Neural progenitor cell (in vitro differentiated cells): ENCODE data around the gene NAT10. TPM values are rescaled to one million over a fixed set of nuclear protein-coding genes. Genes with fewer than 3 reads are reported as not detected.

Experiments
- DNase-seq: peaks from one replicate; pipeline ENCODE4 v3.0.0-alpha.2; 2016; ENCODE audit warnings: low spot score
- H2AFZ ChIP-seq: fragments of 200-600 bp; sonication (generic); replicated peaks from 2 replicates; pipeline ENCODE4 v1.6.1; 2016; ENCODE audit warnings: antibody characterized with exemption
- H3F3A ChIP-seq: fragments of 200-600 bp; sonication (generic); 2 replicates; pipeline ENCODE4 v1.6.1; 2016; ENCODE audit warnings: antibody characterized with exemption, low read depth
- H3K27ac ChIP-seq: fragments of 200-600 bp; sonication (generic); 2 replicates; pipeline ENCODE4 v1.5.1; 2016; ENCODE audit warnings: mild to moderate bottlenecking
- H3K27me3 ChIP-seq: fragments of 200-600 bp; sonication (generic); 2 replicates; pipeline ENCODE4 v1.6.1; 2016; ENCODE audit warnings: mild to moderate bottlenecking, moderate library complexity
- H3K36me3 ChIP-seq: fragments of 200-600 bp; sonication (generic); 2 replicates; pipeline ENCODE4 v1.5.1; 2016
- H3K4me1 ChIP-seq: fragments of 200-600 bp; sonication (generic); 2 replicates; pipeline ENCODE4 v1.6.1; 2016; ENCODE audit warnings: mixed run types
- H3K4me2 ChIP-seq: fragments of 200-600 bp; sonication (generic); 2 replicates; pipeline ENCODE4 v1.6.1; 2016
- H3K4me3 ChIP-seq: fragments of 200-600 bp; sonication (generic); 2 replicates; pipeline ENCODE4 v1.5.1; 2016
- H3K79me2 ChIP-seq: fragments of 200-600 bp; sonication (generic); 2 replicates; pipeline ENCODE4 v1.6.1; 2016; ENCODE audit warnings: low read depth
- H3K9ac ChIP-seq: fragments of 200-600 bp; sonication (generic); 2 replicates; pipeline ENCODE4 v1.6.1; 2016
- H3K9me3 ChIP-seq: fragments of 200-600 bp; sonication (generic); 2 replicates; pipeline ENCODE4 v1.5.1; 2016; ENCODE audit warnings: low read depth
- H4K20me1 ChIP-seq: fragments of 200-600 bp; sonication (generic); 2 replicates; pipeline ENCODE4 v1.6.1; 2016; ENCODE audit warnings: low read depth
- H3K27ac Mint-ChIP-seq: 3 replicates; pipeline ENCODE4 v1.8.0; 2021; ENCODE audit warnings: mixed read lengths
- H3K27me3 Mint-ChIP-seq: 2 replicates; pipeline ENCODE4 v1.8.0; 2022; ENCODE audit warnings: low read depth, mild to moderate bottlenecking, inconsistent platforms, moderate library complexity, mixed read lengths; ENCODE audit not compliant: insufficient read depth
- H3K36me3 Mint-ChIP-seq: 3 replicates; pipeline ENCODE4 v1.8.0; 2021; ENCODE audit warnings: mixed read lengths
- H3K4me1 Mint-ChIP-seq: 3 replicates; pipeline ENCODE4 v1.8.0; 2021; ENCODE audit warnings: mixed read lengths
- H3K4me3 Mint-ChIP-seq: 3 replicates; pipeline ENCODE4 v1.8.0; 2021; ENCODE audit warnings: mild to moderate bottlenecking, moderate library complexity, mixed read lengths
- H3K9me3 Mint-ChIP-seq: 3 replicates; pipeline ENCODE4 v1.8.0; 2020; ENCODE audit warnings: mixed read lengths
- CTCF ChIP-seq: fragments of 200-600 bp; sonication (generic); IDR thresholded peaks from 2 replicates; pipeline ENCODE4 v1.5.1; 2017; ENCODE audit warnings: antibody characterized with exemption, mild to moderate bottlenecking
- EZH2 ChIP-seq: fragments of 200-600 bp; sonication (generic); IDR thresholded peaks from 2 replicates; pipeline ENCODE4 v1.6.1; 2017; ENCODE audit warnings: antibody characterized with exemption, mild to moderate bottlenecking, moderate library complexity
- EZH2phosphoT487 ChIP-seq: fragments of 200-600 bp; sonication (generic); IDR thresholded peaks from 2 replicates; pipeline ENCODE4 v1.6.1; 2017; ENCODE audit warnings: antibody characterized with exemption
- total RNA-seq: library from RNA; depleted of rRNA; stranded (reverse); fragments of >200 nt; gene quantifications from 2 replicates; pipeline ENCODE4 v1.2.3, GENCODE V29; 2015; ENCODE audit warnings: low replicate concordance

Gene NAT10
- total RNA-seq, 1 donor from 2014 or later = 42.9 TPM

DNA sequence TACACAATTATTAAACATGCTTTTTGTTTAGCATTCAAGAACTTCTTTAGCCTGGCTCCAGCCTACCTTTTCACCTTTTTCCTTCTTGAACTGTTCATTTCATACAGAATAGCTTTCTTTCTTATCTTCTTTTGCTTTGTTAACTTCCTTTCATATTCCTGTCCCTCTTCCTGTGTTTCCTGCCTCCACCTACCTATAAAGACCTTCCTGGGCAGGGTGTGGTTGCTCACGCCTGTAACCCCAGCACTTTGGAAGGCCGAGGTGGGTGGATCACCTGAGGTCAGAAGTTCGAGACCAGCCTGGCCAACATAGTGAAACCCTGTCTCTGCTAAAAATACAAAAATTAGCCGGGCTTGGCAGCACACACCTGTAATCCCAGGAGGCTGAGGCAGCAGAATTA lies 31.0 kb upstream of the NAT10 start:
- TF ChIP-seq CTCF = no peak
- Histone ChIP-seq H3K9ac (no peak overlapping the region), H2AFZ (no peak overlapping the region), H3K4me2 (no peak overlapping the region), H3K79me2 (peaks cover 100% of the 10 kb centered on the region), H3K36me3 (peaks cover 58% of the 10 kb centered on the region), H3F3A (peaks cover 16% of the 10 kb centered on the region), H3K27ac (no peak overlapping the region), H4K20me1 (peaks cover 94% of the 10 kb centered on the region), H3K4me3 (no peak overlapping the region), H3K9me3 (no peaks in the 10 kb centered on the region), H3K4me1 (no peaks in the 10 kb centered on the region), H3K27me3 (no peaks in the 10 kb centered on the region)
- no peaks in the 10 kb centered on the region for H3K27me3 Mint-ChIP-seq
- H3K27ac Mint-ChIP-seq = no peak overlapping the region
- H3K4me1 Mint-ChIP-seq = peaks cover 1% of the 10 kb centered on the region
- peaks cover 34% of the 10 kb centered on the region for H3K36me3 Mint-ChIP-seq
- H3K4me3 Mint-ChIP-seq = no peak overlapping the region
- H3K9me3 Mint-ChIP-seq = no peaks in the 10 kb centered on the region
- DNase-seq = no peak

GRCh38 chr11:34075178-34075820 lies 30.1 kb upstream of the NAT10 start:
- H3K27me3 ChIP-seq = no peaks in the 10 kb centered on the region
- TF ChIP-seq EZH2 (no peak), CTCF (no peak), EZH2phosphoT487 (no peak)
- H3K9me3 Mint-ChIP-seq = no peaks in the 10 kb centered on the region
- no peak overlapping the region for H3K9ac ChIP-seq
- no peaks in the 10 kb centered on the region for H3K4me1 ChIP-seq
- H3F3A ChIP-seq = peaks cover 16% of the 10 kb centered on the region
- no peak overlapping the region for H2AFZ ChIP-seq
- H3K4me3 ChIP-seq = no peak overlapping the region
- peaks cover 58% of the 10 kb centered on the region for H3K36me3 ChIP-seq
- H3K27me3 Mint-ChIP-seq = no peaks in the 10 kb centered on the region
- H3K27ac Mint-ChIP-seq = no peak overlapping the region
- H3K9me3 ChIP-seq = no peaks in the 10 kb centered on the region
- DNase-seq = no peak
- H3K4me2 ChIP-seq = no peak overlapping the region
- H3K36me3 Mint-ChIP-seq = peaks cover 35% of the 10 kb centered on the region
- H3K4me1 Mint-ChIP-seq = no peaks in the 10 kb centered on the region
- H3K79me2 ChIP-seq = peaks cover 98% of the 10 kb centered on the region
- peaks cover 91% of the 10 kb centered on the region for H4K20me1 ChIP-seq
- no peak overlapping the region for H3K4me3 Mint-ChIP-seq
- H3K27ac ChIP-seq = no peak overlapping the region

GRCh38 chr11:34080609-34081008 lies 24.8 kb upstream of the NAT10 start:
- no peak overlapping the region for H3K27ac Mint-ChIP-seq

More at GRCh38 chr11:34080609-34081008, 24.8 kb upstream of the NAT10 start:
- no peaks in the 10 kb centered on the region for H3K9me3 Mint-ChIP-seq
- no peaks in the 10 kb centered on the region for H3K4me1 Mint-ChIP-seq
- no peak overlapping the region for H3K4me2 ChIP-seq
- H3K4me3 Mint-ChIP-seq = no peak overlapping the region
- H2AFZ ChIP-seq = no peak overlapping the region
- H3K9ac ChIP-seq = no peak overlapping the region
- H4K20me1 ChIP-seq = peaks cover 65% of the 10 kb centered on the region
- H3K79me2 ChIP-seq = peaks cover 95% of the 10 kb centered on the region
- H3K36me3 Mint-ChIP-seq = peaks cover 49% of the 10 kb centered on the region
- peaks cover 20% of the 10 kb centered on the region for H3F3A ChIP-seq
- no peak for TF ChIP-seq EZH2
- no peak for TF ChIP-seq CTCF
- TF ChIP-seq EZH2phosphoT487 = no peak
- no peaks in the 10 kb centered on the region for H3K27me3 ChIP-seq
- no peak overlapping the region for H3K27ac ChIP-seq
- peaks cover 58% of the 10 kb centered on the region for H3K36me3 ChIP-seq
- no peak for DNase-seq
- peaks cover 4% of the 10 kb centered on the region for H3K27me3 Mint-ChIP-seq
- no peaks in the 10 kb centered on the region for H3K4me1 ChIP-seq
- H3K4me3 ChIP-seq = no peak overlapping the region
- no peaks in the 10 kb centered on the region for H3K9me3 ChIP-seq
